ENCODE measurements around the gene PRSS53. TPM values are rescaled to one million over a fixed set of nuclear protein-coding genes. Genes with fewer than 3 reads are reported as not detected.

Gene PRSS53
- total and polyA plus RNA-seq, 2 experiments from 2014 or later = 0.36 to 2.7 TPM

DNA sequence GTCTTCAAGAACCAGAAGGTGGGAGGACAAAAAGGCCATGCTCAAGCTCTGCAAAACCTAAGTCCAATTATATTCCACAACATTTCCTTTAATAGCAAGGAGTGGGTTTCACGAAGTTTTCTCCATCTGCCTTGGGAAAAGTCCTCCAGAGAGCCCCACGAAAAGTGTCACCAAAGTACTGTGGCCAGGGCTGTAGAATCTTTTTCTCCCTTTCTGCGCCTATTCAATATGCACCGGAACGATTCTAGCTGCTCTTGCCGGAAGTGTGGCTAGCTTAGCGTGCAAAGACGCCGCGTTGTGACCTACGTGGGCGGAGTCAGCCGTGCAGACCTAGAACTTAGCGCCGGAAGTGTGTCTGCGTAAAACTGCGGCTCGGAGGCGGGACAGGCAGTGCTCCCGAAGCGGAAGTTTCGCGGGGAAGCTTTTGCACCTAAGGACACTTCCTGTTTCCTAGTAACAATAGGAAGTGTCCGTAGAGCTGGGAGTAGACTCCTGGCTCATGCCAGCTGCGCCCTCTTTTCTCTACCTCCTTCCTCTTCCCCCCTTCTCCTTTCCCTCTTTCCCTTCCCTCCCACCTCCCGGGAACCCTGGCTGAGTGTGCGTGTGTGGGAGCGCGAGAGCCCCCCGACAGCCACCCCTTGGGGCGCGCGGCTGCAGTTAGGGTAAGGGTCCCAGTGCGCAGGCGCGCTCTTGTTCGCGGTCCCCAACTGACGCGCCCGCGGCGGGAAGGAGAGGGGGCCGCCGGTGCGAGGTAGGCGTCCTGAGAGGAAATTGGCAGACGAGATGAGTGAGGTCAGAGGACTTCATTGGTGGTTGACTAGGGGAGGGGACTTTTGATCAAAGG lies 14.6 kb downstream of the PRSS53 start, which contains the start of the genes ZNF646 and ZNF668:
Gene ZNF646, plus strand, starts transcription at position 453 of the 844 bp plus-strand sequence. CDS start 1,903 bp downstream, outside the sequence.
Gene ZNF668, minus strand, starts transcription at position 271 of the 844 bp plus-strand sequence. CDS start 9,781 bp downstream, outside the sequence.
- Histone ChIP-seq H3K27ac (ENCODE audit: low read depth) (peak within 1 kb of the TSS; percentile 96), H3K9me2 (ENCODE audit: insufficient read depth) (no peaks in the 10 kb centered on the region), H4K20me1 (replicated peaks; ENCODE audit: insufficient read depth) (no peaks in the 10 kb centered on the region; the same call in 1 of the 2 replicates), H3K4me2 (peak within 1 kb of the TSS; percentile 86), H3F3A (replicated peaks; ENCODE audit: low read depth) (no peaks in the 10 kb centered on the region), H3K36me3 (ENCODE audit: insufficient read depth) (peaks cover 7% of the 10 kb centered on the region; the same call in 1 of the 2 replicates), H2AFZ (peak within 1 kb of the TSS; percentile 98), H3K79me2 (replicated peaks; ENCODE audit: insufficient read depth) (peaks cover 58% of the 10 kb centered on the region), H3K4me1 (ENCODE audit: insufficient read depth) (peaks cover 14% of the 10 kb centered on the region), H3K4me3 (peak within 1 kb of the TSS; percentile 90), H3K27me3 (ENCODE audit: insufficient read depth) (no peaks in the 10 kb centered on the region)
- ATAC-seq = peak; percentile 81
- Mint-ChIP-seq H3K27me3 (ENCODE audit: insufficient read depth, low read depth, poor library complexity) (peaks cover 8% of the 10 kb centered on the region), H3K27ac (peak within 1 kb of the TSS; percentile 98), H3K4me3 (peak within 1 kb of the TSS; percentile 99), H3K36me3 (ENCODE audit: low read depth) (peaks cover 31% of the 10 kb centered on the region), H3K4me1 (peaks cover 19% of the 10 kb centered on the region), H3K9me3 (no peaks in the 10 kb centered on the region; the same call in 2 of the 3 replicates)
- peak; percentile 100 for DNase-seq (ENCODE audit: low spot score)
- TF ChIP-seq, protein P1, sequence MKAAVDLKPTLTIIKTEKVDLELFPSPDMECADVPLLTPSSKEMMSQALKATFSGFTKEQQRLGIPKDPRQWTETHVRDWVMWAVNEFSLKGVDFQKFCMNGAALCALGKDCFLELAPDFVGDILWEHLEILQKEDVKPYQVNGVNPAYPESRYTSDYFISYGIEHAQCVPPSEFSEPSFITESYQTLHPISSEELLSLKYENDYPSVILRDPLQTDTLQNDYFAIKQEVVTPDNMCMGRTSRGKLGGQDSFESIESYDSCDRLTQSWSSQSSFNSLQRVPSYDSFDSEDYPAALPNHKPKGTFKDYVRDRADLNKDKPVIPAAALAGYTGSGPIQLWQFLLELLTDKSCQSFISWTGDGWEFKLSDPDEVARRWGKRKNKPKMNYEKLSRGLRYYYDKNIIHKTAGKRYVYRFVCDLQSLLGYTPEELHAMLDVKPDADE (IDR thresholded peaks at IDR 0.05) = peak; percentile 88
- TF ChIP-seq, protein P2, sequence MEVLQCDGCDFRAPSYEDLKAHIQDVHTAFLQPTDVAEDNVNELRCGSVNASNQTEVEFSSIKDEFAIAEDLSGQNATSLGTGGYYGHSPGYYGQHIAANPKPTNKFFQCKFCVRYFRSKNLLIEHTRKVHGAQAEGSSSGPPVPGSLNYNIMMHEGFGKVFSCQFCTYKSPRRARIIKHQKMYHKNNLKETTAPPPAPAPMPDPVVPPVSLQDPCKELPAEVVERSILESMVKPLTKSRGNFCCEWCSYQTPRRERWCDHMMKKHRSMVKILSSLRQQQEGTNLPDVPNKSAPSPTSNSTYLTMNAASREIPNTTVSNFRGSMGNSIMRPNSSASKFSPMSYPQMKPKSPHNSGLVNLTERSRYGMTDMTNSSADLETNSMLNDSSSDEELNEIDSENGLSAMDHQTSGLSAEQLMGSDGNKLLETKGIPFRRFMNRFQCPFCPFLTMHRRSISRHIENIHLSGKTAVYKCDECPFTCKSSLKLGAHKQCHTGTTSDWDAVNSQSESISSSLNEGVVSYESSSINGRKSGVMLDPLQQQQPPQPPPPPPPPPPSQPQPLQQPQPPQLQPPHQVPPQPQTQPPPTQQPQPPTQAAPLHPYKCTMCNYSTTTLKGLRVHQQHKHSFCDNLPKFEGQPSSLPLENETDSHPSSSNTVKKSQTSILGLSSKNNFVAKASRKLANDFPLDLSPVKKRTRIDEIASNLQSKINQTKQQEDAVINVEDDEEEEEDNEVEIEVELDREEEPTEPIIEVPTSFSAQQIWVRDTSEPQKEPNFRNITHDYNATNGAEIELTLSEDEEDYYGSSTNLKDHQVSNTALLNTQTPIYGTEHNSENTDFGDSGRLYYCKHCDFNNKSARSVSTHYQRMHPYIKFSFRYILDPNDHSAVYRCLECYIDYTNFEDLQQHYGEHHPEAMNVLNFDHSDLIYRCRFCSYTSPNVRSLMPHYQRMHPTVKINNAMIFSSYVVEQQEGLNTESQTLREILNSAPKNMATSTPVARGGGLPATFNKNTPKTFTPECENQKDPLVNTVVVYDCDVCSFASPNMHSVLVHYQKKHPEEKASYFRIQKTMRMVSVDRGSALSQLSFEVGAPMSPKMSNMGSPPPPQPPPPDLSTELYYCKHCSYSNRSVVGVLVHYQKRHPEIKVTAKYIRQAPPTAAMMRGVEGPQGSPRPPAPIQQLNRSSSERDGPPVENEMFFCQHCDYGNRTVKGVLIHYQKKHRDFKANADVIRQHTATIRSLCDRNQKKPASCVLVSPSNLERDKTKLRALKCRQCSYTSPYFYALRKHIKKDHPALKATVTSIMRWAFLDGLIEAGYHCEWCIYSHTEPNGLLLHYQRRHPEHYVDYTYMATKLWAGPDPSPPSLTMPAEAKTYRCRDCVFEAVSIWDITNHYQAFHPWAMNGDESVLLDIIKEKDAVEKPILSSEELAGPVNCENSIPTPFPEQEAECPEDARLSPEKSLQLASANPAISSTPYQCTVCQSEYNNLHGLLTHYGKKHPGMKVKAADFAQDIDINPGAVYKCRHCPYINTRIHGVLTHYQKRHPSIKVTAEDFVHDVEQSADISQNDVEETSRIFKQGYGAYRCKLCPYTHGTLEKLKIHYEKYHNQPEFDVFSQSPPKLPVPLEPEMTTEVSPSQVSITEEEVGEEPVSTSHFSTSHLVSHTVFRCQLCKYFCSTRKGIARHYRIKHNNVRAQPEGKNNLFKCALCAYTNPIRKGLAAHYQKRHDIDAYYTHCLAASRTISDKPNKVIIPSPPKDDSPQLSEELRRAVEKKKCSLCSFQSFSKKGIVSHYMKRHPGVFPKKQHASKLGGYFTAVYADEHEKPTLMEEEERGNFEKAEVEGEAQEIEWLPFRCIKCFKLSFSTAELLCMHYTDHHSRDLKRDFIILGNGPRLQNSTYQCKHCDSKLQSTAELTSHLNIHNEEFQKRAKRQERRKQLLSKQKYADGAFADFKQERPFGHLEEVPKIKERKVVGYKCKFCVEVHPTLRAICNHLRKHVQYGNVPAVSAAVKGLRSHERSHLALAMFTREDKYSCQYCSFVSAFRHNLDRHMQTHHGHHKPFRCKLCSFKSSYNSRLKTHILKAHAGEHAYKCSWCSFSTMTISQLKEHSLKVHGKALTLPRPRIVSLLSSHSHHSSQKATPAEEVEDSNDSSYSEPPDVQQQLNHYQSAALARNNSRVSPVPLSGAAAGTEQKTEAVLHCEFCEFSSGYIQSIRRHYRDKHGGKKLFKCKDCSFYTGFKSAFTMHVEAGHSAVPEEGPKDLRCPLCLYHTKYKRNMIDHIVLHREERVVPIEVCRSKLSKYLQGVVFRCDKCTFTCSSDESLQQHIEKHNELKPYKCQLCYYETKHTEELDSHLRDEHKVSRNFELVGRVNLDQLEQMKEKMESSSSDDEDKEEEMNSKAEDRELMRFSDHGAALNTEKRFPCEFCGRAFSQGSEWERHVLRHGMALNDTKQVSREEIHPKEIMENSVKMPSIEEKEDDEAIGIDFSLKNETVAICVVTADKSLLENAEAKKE (CRISPR knock-in tag; IDR thresholded peaks at IDR 0.05) = no peak
- TF ChIP-seq, protein P3, sequence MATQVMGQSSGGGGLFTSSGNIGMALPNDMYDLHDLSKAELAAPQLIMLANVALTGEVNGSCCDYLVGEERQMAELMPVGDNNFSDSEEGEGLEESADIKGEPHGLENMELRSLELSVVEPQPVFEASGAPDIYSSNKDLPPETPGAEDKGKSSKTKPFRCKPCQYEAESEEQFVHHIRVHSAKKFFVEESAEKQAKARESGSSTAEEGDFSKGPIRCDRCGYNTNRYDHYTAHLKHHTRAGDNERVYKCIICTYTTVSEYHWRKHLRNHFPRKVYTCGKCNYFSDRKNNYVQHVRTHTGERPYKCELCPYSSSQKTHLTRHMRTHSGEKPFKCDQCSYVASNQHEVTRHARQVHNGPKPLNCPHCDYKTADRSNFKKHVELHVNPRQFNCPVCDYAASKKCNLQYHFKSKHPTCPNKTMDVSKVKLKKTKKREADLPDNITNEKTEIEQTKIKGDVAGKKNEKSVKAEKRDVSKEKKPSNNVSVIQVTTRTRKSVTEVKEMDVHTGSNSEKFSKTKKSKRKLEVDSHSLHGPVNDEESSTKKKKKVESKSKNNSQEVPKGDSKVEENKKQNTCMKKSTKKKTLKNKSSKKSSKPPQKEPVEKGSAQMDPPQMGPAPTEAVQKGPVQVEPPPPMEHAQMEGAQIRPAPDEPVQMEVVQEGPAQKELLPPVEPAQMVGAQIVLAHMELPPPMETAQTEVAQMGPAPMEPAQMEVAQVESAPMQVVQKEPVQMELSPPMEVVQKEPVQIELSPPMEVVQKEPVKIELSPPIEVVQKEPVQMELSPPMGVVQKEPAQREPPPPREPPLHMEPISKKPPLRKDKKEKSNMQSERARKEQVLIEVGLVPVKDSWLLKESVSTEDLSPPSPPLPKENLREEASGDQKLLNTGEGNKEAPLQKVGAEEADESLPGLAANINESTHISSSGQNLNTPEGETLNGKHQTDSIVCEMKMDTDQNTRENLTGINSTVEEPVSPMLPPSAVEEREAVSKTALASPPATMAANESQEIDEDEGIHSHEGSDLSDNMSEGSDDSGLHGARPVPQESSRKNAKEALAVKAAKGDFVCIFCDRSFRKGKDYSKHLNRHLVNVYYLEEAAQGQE (IDR thresholded peaks at IDR 0.05; ENCODE audit: unreplicated experiment) = no peak
- TF ChIP-seq STAT1 (IDR thresholded peaks at IDR 0.05; ENCODE audit: unreplicated experiment) (no peak), POLR2AphosphoS5 (IDR thresholded peaks at IDR 0.05; ENCODE audit: low read depth) (peak; percentile 68; the same call in 1 of the 2 replicates), NANOG (IDR thresholded peaks at IDR 0.05; ENCODE audit: borderline replicate concordance) (no peak), EZH2 (IDR thresholded peaks at IDR 0.05; ENCODE audit: low read depth, unreplicated experiment) (no peak), EZH2phosphoT487 (IDR thresholded peaks at IDR 0.05; ENCODE audit: unreplicated experiment) (no peak), CREB1 (CRISPR knock-in tag; IDR thresholded peaks at IDR 0.05; ENCODE audit: low read depth) (peak; percentile 89), ZNF331 (CRISPR knock-in tag; IDR thresholded peaks at IDR 0.05; ENCODE audit: low read depth) (no peak), JUNB (IDR thresholded peaks at IDR 0.05; ENCODE audit: unreplicated experiment) (no peak), ZNF114 (CRISPR knock-in tag; IDR thresholded peaks at IDR 0.05) (no peak)
- TF ChIP-seq, protein P4, sequence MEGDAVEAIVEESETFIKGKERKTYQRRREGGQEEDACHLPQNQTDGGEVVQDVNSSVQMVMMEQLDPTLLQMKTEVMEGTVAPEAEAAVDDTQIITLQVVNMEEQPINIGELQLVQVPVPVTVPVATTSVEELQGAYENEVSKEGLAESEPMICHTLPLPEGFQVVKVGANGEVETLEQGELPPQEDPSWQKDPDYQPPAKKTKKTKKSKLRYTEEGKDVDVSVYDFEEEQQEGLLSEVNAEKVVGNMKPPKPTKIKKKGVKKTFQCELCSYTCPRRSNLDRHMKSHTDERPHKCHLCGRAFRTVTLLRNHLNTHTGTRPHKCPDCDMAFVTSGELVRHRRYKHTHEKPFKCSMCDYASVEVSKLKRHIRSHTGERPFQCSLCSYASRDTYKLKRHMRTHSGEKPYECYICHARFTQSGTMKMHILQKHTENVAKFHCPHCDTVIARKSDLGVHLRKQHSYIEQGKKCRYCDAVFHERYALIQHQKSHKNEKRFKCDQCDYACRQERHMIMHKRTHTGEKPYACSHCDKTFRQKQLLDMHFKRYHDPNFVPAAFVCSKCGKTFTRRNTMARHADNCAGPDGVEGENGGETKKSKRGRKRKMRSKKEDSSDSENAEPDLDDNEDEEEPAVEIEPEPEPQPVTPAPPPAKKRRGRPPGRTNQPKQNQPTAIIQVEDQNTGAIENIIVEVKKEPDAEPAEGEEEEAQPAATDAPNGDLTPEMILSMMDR (conservative IDR thresholded peaks at IDR 0.05; ENCODE audit: low read depth in 2 of 2) = no peak
